GM12878 (cell line): Measurements from ENCODE around the gene UNC80. TPM values are rescaled to one million over a fixed set of nuclear protein-coding genes. Genes with fewer than 3 reads are reported as not detected.

Source experiments
- ATAC-seq: fragments of 200-7000 bp; cut with Tn5 transposase; 3 replicates; pipeline ENCODE4 v1.9.1; 2020; ENCODE audit warnings: mild to moderate bottlenecking, moderate library complexity
- BruUV-seq: library from RNA; stranded (reverse); fragments of 400-500 nt; replicated peaks from 2 replicates; lab custom pipeline; 2021; lab: Mats Ljungman, UMichigan
- CTCF ChIA-PET: fragments of 300-600 bp; sonication (Branson Sonifier 250); formaldehyde crosslinking; extraction: SDS; loops from one replicate; lab custom pipeline; 2021; ENCODE audit warnings: inconsistent platforms; lab: Yijun Ruan, JAX
- POLR2A ChIA-PET: fragments of 350-600 bp; formaldehyde crosslinking; extraction: SDS; loops from one replicate; lab custom pipeline; 2021; ENCODE audit warnings: inconsistent platforms; lab: Charles Lee
- RAD21 ChIA-PET: fragments of 300-600 bp; sonication (Branson Sonifier 250); formaldehyde crosslinking; loops from one replicate; lab custom pipeline; 2023; ENCODE audit warnings: antibody characterized with exemption; ENCODE audit not compliant: unreplicated experiment; lab: Charles Lee
- SMC1A ChIA-PET: fragments of 300-600 bp; sonication (Branson Sonifier 250); formaldehyde crosslinking; loops from one replicate; lab custom pipeline; 2023; ENCODE audit not compliant: unreplicated experiment, uncharacterized antibody; lab: Charles Lee
- DNase-seq: peaks from one replicate; pipeline ENCODE4 v3.0.0-alpha.2; 2011; ENCODE audit warnings: low read depth, low spot score
- FAIRE-seq: peaks from 3 replicates; lab custom pipeline; 2011; peaks lifted over from hg19 to GRCh38; lab: Jason Lieb, UNC
- H2AFZ ChIP-seq: 2 replicates; pipeline ENCODE4 v1.6.0; 2011; ENCODE audit warnings: low read depth, low read length, control low read depth; ENCODE audit not compliant: control insufficient read depth
- H3K27ac ChIP-seq: 2 replicates; pipeline ENCODE4 v1.5.1; 2011; ENCODE audit warnings: control low read depth; ENCODE audit not compliant: control insufficient read depth, insufficient read depth
- H3K27me3 ChIP-seq, 2 experiments: replicated peaks in 1 of 2; 2 replicates each; pipeline versions ENCODE4 v1.6.0 to v1.6.1; 2011; ENCODE audit warnings: low read length in 1 of 2; ENCODE audit not compliant: control insufficient read depth in 2 of 2, insufficient read depth in 2 of 2
- H3K36me3 ChIP-seq, 2 experiments: 2 replicates each; pipeline ENCODE4 v1.5.1; 2011; ENCODE audit warnings: low read length in 1 of 2; ENCODE audit not compliant: control insufficient read depth in 2 of 2, insufficient read depth in 2 of 2
- H3K4me1 ChIP-seq: 2 replicates; pipeline ENCODE4 v1.6.1; 2011; ENCODE audit warnings: mild to moderate bottlenecking, low read length, moderate library complexity, mixed read lengths; ENCODE audit not compliant: control insufficient read depth, insufficient read depth
- H3K4me2 ChIP-seq: 2 replicates; pipeline ENCODE4 v1.6.0; 2011; ENCODE audit warnings: control low read depth; ENCODE audit not compliant: control insufficient read depth, insufficient read depth
- H3K4me3 ChIP-seq: fragments of 200-600 bp; sonication (generic); 2 replicates; pipeline ENCODE4 v1.5.1; 2016
- H3K79me2 ChIP-seq: 2 replicates; pipeline ENCODE4 v1.6.0; 2011; ENCODE audit warnings: low read length; ENCODE audit not compliant: control insufficient read depth, insufficient read depth
- H3K9ac ChIP-seq: 2 replicates; pipeline ENCODE4 v1.8.0; 2011; ENCODE audit warnings: low read length, control low read depth, mixed read lengths; ENCODE audit not compliant: control insufficient read depth, insufficient read depth
- H3K9me3 ChIP-seq: replicated peaks from 3 replicates; pipeline ENCODE4 v1.5.1; 2011; ENCODE audit warnings: mild to moderate bottlenecking, low read length; ENCODE audit not compliant: control insufficient read depth, insufficient read depth
- H4K20me1 ChIP-seq: 2 replicates; pipeline ENCODE4 v1.6.0; 2011; ENCODE audit not compliant: control insufficient read depth, insufficient read depth
- ATF2 ChIP-seq: IDR thresholded peaks from 2 replicates; pipeline ENCODE4 v1.6.1; 2012; ENCODE audit warnings: low read length, inconsistent platforms
- CBX5 ChIP-seq: sonication (generic); IDR thresholded peaks from 2 replicates; pipeline ENCODE4 v1.6.1; 2016; ENCODE audit warnings: low read depth, moderate library complexity, mild to moderate bottlenecking, inconsistent platforms
- CREB1 ChIP-seq: IDR thresholded peaks from 2 replicates; pipeline ENCODE4 v1.6.1; 2012; ENCODE audit warnings: low read depth, mild to moderate bottlenecking, inconsistent platforms
- HDAC2 ChIP-seq: fragments of 200-600 bp; sonication (generic); IDR thresholded peaks from 2 replicates; pipeline ENCODE4 v1.6.1; 2017
- MTA3 ChIP-seq: IDR thresholded peaks from 2 replicates; pipeline ENCODE4 v1.6.1; 2012; ENCODE audit warnings: low read length, inconsistent platforms, borderline replicate concordance
- NR2F1 ChIP-seq: fragments of 450-650 bp; conservative IDR thresholded peaks from 2 replicates; pipeline ENCODE4 v1.6.1; 2017; ENCODE audit warnings: mild to moderate bottlenecking
- RCOR1 ChIP-seq: conservative IDR thresholded peaks from 2 replicates; pipeline ENCODE4 v1.6.1; 2012; ENCODE audit warnings: low read depth, low read length, improper control_type of control experiment
- RELA ChIP-seq: fragments of 450-650 bp; IDR thresholded peaks from 2 replicates; pipeline ENCODE4 v1.8.0; 2014; ENCODE audit warnings: borderline replicate concordance; ENCODE audit not compliant: partially characterized antibody
- SPI1 ChIP-seq: IDR thresholded peaks from 2 replicates; pipeline ENCODE4 v1.6.1; 2011; ENCODE audit warnings: low read depth, mild to moderate bottlenecking, low read length, moderate library complexity, borderline replicate concordance; ENCODE audit not compliant: insufficient read depth
- SRF ChIP-seq, 2 experiments: IDR thresholded peaks; 2 replicates each; pipeline ENCODE4 v1.6.1; 2011; ENCODE audit warnings: low read depth in 2 of 2, low read length in 2 of 2, mild to moderate bottlenecking in 1 of 2, moderate library complexity in 1 of 2
- STAT3 ChIP-seq: IDR thresholded peaks from 2 replicates; pipeline ENCODE4 v1.6.1; 2011; ENCODE audit warnings: low read depth, low read length, improper control_type of control experiment
- SUPT20H ChIP-seq: IDR thresholded peaks from 2 replicates; pipeline ENCODE4 v1.6.1; 2011; ENCODE audit warnings: low read depth, mild to moderate bottlenecking, low read length, moderate library complexity, borderline replicate concordance; ENCODE audit not compliant: control insufficient read depth
- WRNIP1 ChIP-seq: IDR thresholded peaks from 2 replicates; pipeline ENCODE4 v1.6.1; 2011; ENCODE audit warnings: low read depth, low read length, improper control_type of control experiment, borderline replicate concordance
- ZNF384 ChIP-seq: IDR thresholded peaks from 2 replicates; pipeline ENCODE4 v1.6.1; 2012; ENCODE audit warnings: low read depth, mild to moderate bottlenecking, low read length, improper control_type of control experiment, borderline replicate concordance
- WGBS: methylation state at CpG from one replicate; pipeline ENCODE4 v1.1.6; 2016; ENCODE audit warnings: low lambda C conversion rate; ENCODE audit not compliant: insufficient replicate concordance, insufficient coverage; ENCODE audit errors: missing lambda C conversion rate; 5-methylcytosine and 5-hydroxymethylcytosine counted together
- in situ Hi-C: fragments of 300-500 bp; cut with MboI; formaldehyde crosslinking; loops from 9 replicates; pipeline ENCODE4 v1.14.3; 2018; ENCODE audit warnings: mixed read lengths
- intact Hi-C: fragments of 100-400 bp; cut with micrococcal nuclease; formaldehyde crosslinking; loops from one replicate; pipeline ENCODE4 v1.14.2; 2022; ENCODE audit not compliant: unreplicated experiment
- polyA plus RNA-seq, 11 experiments: library from polyadenylated mRNA; depleted of rRNA in 4 of 11; unstranded in 6 of 11; stranded (reverse) in 5 of 11; fragments of >200 nt; fragmentation: Nextera tagmentation in 4 of 11; fragmentation: Illumina TruSeq in 1 of 11; extraction: Ambion mirVana in 4 of 11; extraction: Trizol in 1 of 11; gene quantifications; 1 replicate in 1 of 11; 2 replicates in 10 of 11; pipeline versions ENCODE4 v1.2.1 to v1.2.3, GENCODE V29; 2011 to 2016; ENCODE audit warnings: inconsistent platforms in 2 of 11, missing spikeins in 2 of 11, low read depth in 1 of 11
- total RNA-seq, 4 experiments: library from RNA; depleted of rRNA in 3 of 4; stranded (reverse); fragments of >200 nt in 3 of 4; fragmentation: Illumina TruSeq in 1 of 4; extraction: Trizol in 1 of 4; gene quantifications; 2 replicates each; pipeline versions ENCODE4 v1.2.1 to v1.2.3, GENCODE V29; 2013 to 2021
- TF ChIP-seq, protein P1 (sequence below): IDR thresholded peaks from 2 replicates; pipeline ENCODE4 v1.6.1; 2012; ENCODE audit warnings: mild to moderate bottlenecking, low read depth, low read length
- TF ChIP-seq, protein P2 (sequence below): IDR thresholded peaks from 2 replicates; pipeline ENCODE4 v1.6.1; 2011; ENCODE audit warnings: borderline replicate concordance, low read depth, mild to moderate bottlenecking, moderate library complexity, mixed read lengths, low read length; ENCODE audit not compliant: insufficient read depth; ENCODE audit errors: extremely low read length

The UNC80 gene
- total and polyA plus RNA-seq, 10 of the 15 experiments (the other 5 are each of a cell fraction or from before 2014, with no cell fraction given): not detected

GRCh38 chr2:209933499-209934483, 162.2 kb downstream of the UNC80 start:
- Histone ChIP-seq H3K9ac (no peak overlapping the region), H3K9me3 (no peaks in the 10 kb centered on the region), H2AFZ (no peak overlapping the region), H3K79me2 (no peaks in the 10 kb centered on the region), H4K20me1 (no peaks in the 10 kb centered on the region), H3K4me2 (no peak overlapping the region), H3K27ac (no peak overlapping the region), H3K4me3 (no peak overlapping the region), H3K27me3 (no peaks in the 10 kb centered on the region), H3K4me1 (no peaks in the 10 kb centered on the region), H3K36me3 (no peaks in the 10 kb centered on the region)
- BruUV-seq: no TSS peak
- FAIRE-seq (no peak), DNase-seq (no peak), ATAC-seq (no peak)
- SMC1A ChIA-PET: interaction anchor here (0.9 to 1.2 kb wide), 4 partner anchors 10 to 263 kb away, joined by 3 to 4 read pairs (median 4); no protein-coding TSS in a partner anchor
- in situ Hi-C loops: no loop called here
- POLR2A ChIA-PET: no interaction called here
- CTCF ChIA-PET: interaction anchor here (0.6 to 1.8 kb wide), 4 partner anchors 10 to 265 kb away, joined by 3 read pairs; no protein-coding TSS in a partner anchor
- WGBS: 35% methylated on average over 12 of the region's 12 CpGs
- RAD21 ChIA-PET: interaction anchor here (0.6 kb wide), 2 partner anchors 177 to 431 kb away, joined by 3 to 4 read pairs; no protein-coding TSS in a partner anchor
- intact Hi-C loops: no loop called here
- TF ChIP-seq, protein P1, sequence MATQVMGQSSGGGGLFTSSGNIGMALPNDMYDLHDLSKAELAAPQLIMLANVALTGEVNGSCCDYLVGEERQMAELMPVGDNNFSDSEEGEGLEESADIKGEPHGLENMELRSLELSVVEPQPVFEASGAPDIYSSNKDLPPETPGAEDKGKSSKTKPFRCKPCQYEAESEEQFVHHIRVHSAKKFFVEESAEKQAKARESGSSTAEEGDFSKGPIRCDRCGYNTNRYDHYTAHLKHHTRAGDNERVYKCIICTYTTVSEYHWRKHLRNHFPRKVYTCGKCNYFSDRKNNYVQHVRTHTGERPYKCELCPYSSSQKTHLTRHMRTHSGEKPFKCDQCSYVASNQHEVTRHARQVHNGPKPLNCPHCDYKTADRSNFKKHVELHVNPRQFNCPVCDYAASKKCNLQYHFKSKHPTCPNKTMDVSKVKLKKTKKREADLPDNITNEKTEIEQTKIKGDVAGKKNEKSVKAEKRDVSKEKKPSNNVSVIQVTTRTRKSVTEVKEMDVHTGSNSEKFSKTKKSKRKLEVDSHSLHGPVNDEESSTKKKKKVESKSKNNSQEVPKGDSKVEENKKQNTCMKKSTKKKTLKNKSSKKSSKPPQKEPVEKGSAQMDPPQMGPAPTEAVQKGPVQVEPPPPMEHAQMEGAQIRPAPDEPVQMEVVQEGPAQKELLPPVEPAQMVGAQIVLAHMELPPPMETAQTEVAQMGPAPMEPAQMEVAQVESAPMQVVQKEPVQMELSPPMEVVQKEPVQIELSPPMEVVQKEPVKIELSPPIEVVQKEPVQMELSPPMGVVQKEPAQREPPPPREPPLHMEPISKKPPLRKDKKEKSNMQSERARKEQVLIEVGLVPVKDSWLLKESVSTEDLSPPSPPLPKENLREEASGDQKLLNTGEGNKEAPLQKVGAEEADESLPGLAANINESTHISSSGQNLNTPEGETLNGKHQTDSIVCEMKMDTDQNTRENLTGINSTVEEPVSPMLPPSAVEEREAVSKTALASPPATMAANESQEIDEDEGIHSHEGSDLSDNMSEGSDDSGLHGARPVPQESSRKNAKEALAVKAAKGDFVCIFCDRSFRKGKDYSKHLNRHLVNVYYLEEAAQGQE: no peak
- TF ChIP-seq SRF (IDR thresholded peaks at IDR 0.05; ENCODE audit: low read depth in 2 of 2, low read length in 2 of 2) (no peak), SPI1 (no peak), HDAC2 (no peak), ATF2 (no peak), NR2F1 (no peak), CBX5 (no peak), MTA3 (no peak), WRNIP1 (no peak), SUPT20H (no peak), STAT3 (no peak), ZNF384 (no peak), RCOR1 (no peak), CREB1 (no peak), RELA (no peak)
- TF ChIP-seq, protein P2, sequence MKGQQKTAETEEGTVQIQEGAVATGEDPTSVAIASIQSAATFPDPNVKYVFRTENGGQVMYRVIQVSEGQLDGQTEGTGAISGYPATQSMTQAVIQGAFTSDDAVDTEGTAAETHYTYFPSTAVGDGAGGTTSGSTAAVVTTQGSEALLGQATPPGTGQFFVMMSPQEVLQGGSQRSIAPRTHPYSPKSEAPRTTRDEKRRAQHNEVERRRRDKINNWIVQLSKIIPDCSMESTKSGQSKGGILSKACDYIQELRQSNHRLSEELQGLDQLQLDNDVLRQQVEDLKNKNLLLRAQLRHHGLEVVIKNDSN: no peak
